ENCODE data around the gene FAM177A1.
"Not testable (repeated sequence)": the region's sequence is repeated elsewhere in the genome, so short reads cannot be mapped to it uniquely, and the experiment has no call there.

Gene FAM177A1

GRCh38 chr14:35038312-35038711 is 7.8 kb upstream of the FAM177A1 start:
- H3K36me3 ChIP-seq (ENCODE audit: control insufficient read depth, insufficient read depth, low read length); H3K27me3 ChIP-seq (ENCODE audit: control insufficient read depth, insufficient read depth, low read length); H3K9ac ChIP-seq (ENCODE audit: low read length); H3K4me1 ChIP-seq (ENCODE audit: control insufficient read depth, insufficient read depth, low read length); H3K4me3 ChIP-seq (ENCODE audit: low read depth, low read length); H3K27ac ChIP-seq (ENCODE audit: low read depth, low read length): not testable (repeated sequence)
- H3K9me3 ChIP-seq (ENCODE audit: control insufficient read depth, insufficient read depth, low read depth, low read length) = peaks cover 22% of the 10 kb centered on the region

GRCh38 chr14:35042632-35043031 is 3.4 kb upstream of the FAM177A1 start:
- no peak overlapping the region for H3K27ac ChIP-seq (ENCODE audit: low read depth, low read length)
- H3K36me3 ChIP-seq (ENCODE audit: control insufficient read depth, insufficient read depth, low read length) = no peaks in the 10 kb centered on the region
- no peaks in the 10 kb centered on the region for H3K4me1 ChIP-seq (ENCODE audit: control insufficient read depth, insufficient read depth, low read length)
- H3K9ac ChIP-seq (ENCODE audit: low read length) = no peak overlapping the region
- no peaks in the 10 kb centered on the region for H3K27me3 ChIP-seq (ENCODE audit: control insufficient read depth, insufficient read depth, low read length)
- no peaks in the 10 kb centered on the region for H3K9me3 ChIP-seq (ENCODE audit: control insufficient read depth, insufficient read depth, low read depth, low read length)
- no peak overlapping the region for H3K4me3 ChIP-seq (ENCODE audit: low read depth, low read length)

DNA sequence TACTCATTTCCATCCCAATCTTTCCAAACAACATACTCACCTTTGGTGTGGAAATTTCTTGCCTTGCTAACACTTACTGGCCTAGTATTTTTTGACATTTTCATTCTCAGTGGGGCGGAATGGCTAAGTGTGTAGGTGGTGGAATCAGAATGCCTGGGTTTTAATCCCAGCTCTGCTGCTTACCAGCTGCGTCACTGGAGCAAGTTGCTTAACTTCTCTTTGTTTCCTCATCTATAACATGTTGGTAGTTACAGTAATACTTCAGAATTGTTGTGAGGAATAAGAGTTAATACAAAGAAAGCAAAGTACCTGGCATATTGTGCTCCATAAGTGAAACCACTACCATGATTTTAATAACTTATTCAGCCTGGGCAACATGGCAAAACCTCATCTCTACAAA is 3.0 kb upstream of the FAM177A1 start:
- Histone ChIP-seq H3K9me3 (ENCODE audit: control insufficient read depth, insufficient read depth, low read depth, low read length) (no peaks in the 10 kb centered on the region), H3K4me1 (ENCODE audit: control insufficient read depth, insufficient read depth, low read length) (no peaks in the 10 kb centered on the region), H3K36me3 (ENCODE audit: control insufficient read depth, insufficient read depth, low read length) (no peaks in the 10 kb centered on the region), H3K9ac (ENCODE audit: low read length) (no peak overlapping the region), H3K27ac (ENCODE audit: low read depth, low read length) (no peak overlapping the region), H3K4me3 (ENCODE audit: low read depth, low read length) (no peak overlapping the region), H3K27me3 (ENCODE audit: control insufficient read depth, insufficient read depth, low read length) (no peaks in the 10 kb centered on the region)

GRCh38 chr14:35044939-35045797 is 904 bp upstream of the FAM177A1 start:
- H3K27me3 ChIP-seq (ENCODE audit: control insufficient read depth, insufficient read depth, low read length) = no peaks in the 10 kb centered on the region
- peak overlapping the region; percentile 73 for H3K9ac ChIP-seq (ENCODE audit: low read length)
- 0 out of 2 replicates have a peak overlapping the region, but pooled peaks have one; percentile 22 for H3K27ac ChIP-seq (ENCODE audit: low read depth, low read length)
- H3K36me3 ChIP-seq (ENCODE audit: control insufficient read depth, insufficient read depth, low read length) = peaks cover 4% of the 10 kb centered on the region
- peak overlapping the region; percentile 83 for H3K4me3 ChIP-seq (ENCODE audit: low read depth, low read length)
- H3K9me3 ChIP-seq (ENCODE audit: control insufficient read depth, insufficient read depth, low read depth, low read length) = no peaks in the 10 kb centered on the region
- no peaks in the 10 kb centered on the region for H3K4me1 ChIP-seq (ENCODE audit: control insufficient read depth, insufficient read depth, low read length)

DNA sequence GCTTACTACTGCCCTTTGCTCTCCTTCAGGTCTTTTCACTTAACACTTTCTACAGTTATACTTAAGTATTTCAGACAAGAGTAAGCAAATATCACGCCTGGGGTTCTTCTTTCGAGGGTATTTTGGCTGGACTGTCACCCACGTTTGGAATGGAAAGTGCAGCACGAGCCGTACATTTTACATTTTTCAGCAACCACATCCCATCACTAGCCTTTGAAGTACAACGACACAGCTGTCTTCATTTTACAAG is 349 bp upstream of the FAM177A1 start:
- H3K27ac ChIP-seq (ENCODE audit: low read depth, low read length) = 0 out of 2 replicates have a peak overlapping the region, but pooled peaks have one; percentile 22
- H3K9me3 ChIP-seq (ENCODE audit: control insufficient read depth, insufficient read depth, low read depth, low read length) = no peaks in the 10 kb centered on the region
- H3K9ac ChIP-seq (ENCODE audit: low read length) = peak overlapping the region; percentile 73
- H3K4me3 ChIP-seq (ENCODE audit: low read depth, low read length) = peak overlapping the region; percentile 83
- no peaks in the 10 kb centered on the region for H3K4me1 ChIP-seq (ENCODE audit: control insufficient read depth, insufficient read depth, low read length)
- peaks cover 6% of the 10 kb centered on the region for H3K36me3 ChIP-seq (ENCODE audit: control insufficient read depth, insufficient read depth, low read length)
- H3K27me3 ChIP-seq (ENCODE audit: control insufficient read depth, insufficient read depth, low read length) = no peaks in the 10 kb centered on the region

- Histone ChIP-seq H3K4me3 (ENCODE audit: low read depth, low read length) (peak overlapping the region; percentile 83), H3K4me1 (ENCODE audit: control insufficient read depth, insufficient read depth, low read length) (no peaks in the 10 kb centered on the region), H3K9me3 (ENCODE audit: control insufficient read depth, insufficient read depth, low read depth, low read length) (no peaks in the 10 kb centered on the region), H3K27ac (ENCODE audit: low read depth, low read length) (peak overlapping the region; percentile 22; the same call in 1 of the 2 replicates), H3K36me3 (ENCODE audit: control insufficient read depth, insufficient read depth, low read length) (peaks cover 7% of the 10 kb centered on the region), H3K9ac (ENCODE audit: low read length) (peak overlapping the region; percentile 78), H3K27me3 (ENCODE audit: control insufficient read depth, insufficient read depth, low read length) (no peaks in the 10 kb centered on the region)
These were observed 872 bp downstream of the FAM177A1 start for GRCh38 chr14:35046751-35047536.

DNA sequence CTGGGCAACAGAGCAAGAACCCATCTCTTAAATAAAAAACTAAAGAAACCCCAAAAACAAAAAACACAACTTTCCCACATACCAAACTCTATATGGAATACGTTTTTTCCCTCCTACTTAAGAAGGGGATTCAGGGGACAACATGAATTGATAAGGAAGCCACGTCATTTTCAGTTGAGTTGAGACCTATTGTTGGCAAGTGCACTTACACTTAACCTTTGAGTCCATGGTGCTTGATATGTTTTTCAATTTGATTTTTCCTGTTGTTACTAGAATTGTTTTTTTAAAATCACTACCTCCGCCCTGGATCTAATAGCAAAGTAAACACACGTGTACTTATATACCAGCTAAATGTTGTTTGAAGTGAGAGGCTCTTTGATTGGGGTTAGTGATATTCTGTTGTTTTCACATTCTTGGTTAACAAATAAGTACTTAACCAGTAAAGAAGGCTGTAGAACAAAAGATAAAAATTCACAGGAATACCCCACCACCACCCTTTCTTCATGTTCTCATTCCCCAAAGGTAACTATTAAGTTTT is 2.0 kb downstream of the FAM177A1 start:
- peaks cover 8% of the 10 kb centered on the region for H3K36me3 ChIP-seq (ENCODE audit: control insufficient read depth, insufficient read depth, low read length)
- no peak overlapping the region for H3K9ac ChIP-seq (ENCODE audit: low read length)
- H3K27me3 ChIP-seq (ENCODE audit: control insufficient read depth, insufficient read depth, low read length) = no peaks in the 10 kb centered on the region
- no peaks in the 10 kb centered on the region for H3K9me3 ChIP-seq (ENCODE audit: control insufficient read depth, insufficient read depth, low read depth, low read length)
- H3K4me1 ChIP-seq (ENCODE audit: control insufficient read depth, insufficient read depth, low read length) = no peaks in the 10 kb centered on the region
- H3K27ac ChIP-seq (ENCODE audit: low read depth, low read length) = no peak overlapping the region
- no peak overlapping the region for H3K4me3 ChIP-seq (ENCODE audit: low read depth, low read length)

GRCh38 chr14:35050652-35051051 is 4.6 kb downstream of the FAM177A1 start:
- Histone ChIP-seq H3K9me3 (ENCODE audit: control insufficient read depth, insufficient read depth, low read depth, low read length) (no peaks in the 10 kb centered on the region), H3K27ac (ENCODE audit: low read depth, low read length) (no peak overlapping the region), H3K9ac (ENCODE audit: low read length) (no peak overlapping the region), H3K4me1 (ENCODE audit: control insufficient read depth, insufficient read depth, low read length) (no peaks in the 10 kb centered on the region), H3K27me3 (ENCODE audit: control insufficient read depth, insufficient read depth, low read length) (no peaks in the 10 kb centered on the region), H3K4me3 (ENCODE audit: low read depth, low read length) (no peak overlapping the region), H3K36me3 (ENCODE audit: control insufficient read depth, insufficient read depth, low read length) (peaks cover 12% of the 10 kb centered on the region)

DNA sequence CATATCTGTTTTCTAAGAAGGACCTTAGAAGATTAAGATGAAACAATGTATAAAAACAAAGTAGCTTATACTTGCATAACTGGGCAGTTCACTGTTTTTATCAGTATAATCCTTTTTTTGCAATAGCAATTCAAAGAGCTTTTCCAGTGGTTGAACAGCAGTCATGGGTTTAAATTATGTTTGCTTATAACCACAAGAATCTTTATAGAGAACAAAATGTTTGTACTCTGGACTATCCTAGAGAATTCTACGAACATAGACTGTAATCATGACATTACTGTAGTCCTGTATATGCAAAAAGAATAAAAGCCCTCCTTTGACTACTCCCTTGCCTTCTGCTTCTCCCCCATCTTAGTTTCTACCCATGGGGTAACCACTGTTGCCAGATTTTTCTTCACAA is 5.7 kb downstream of the FAM177A1 start:
- Histone ChIP-seq H3K27ac (ENCODE audit: low read depth, low read length) (no peak overlapping the region), H3K9me3 (ENCODE audit: control insufficient read depth, insufficient read depth, low read depth, low read length) (no peaks in the 10 kb centered on the region), H3K4me3 (ENCODE audit: low read depth, low read length) (no peak overlapping the region)

GRCh38 chr14:35052637-35053036 is 6.6 kb downstream of the FAM177A1 start:
- H3K4me3 ChIP-seq (ENCODE audit: low read depth, low read length) = no peak overlapping the region
- H3K9ac ChIP-seq (ENCODE audit: low read length) = no peak overlapping the region
- no peak overlapping the region for H3K27ac ChIP-seq (ENCODE audit: low read depth, low read length)
- peaks cover 15% of the 10 kb centered on the region for H3K36me3 ChIP-seq (ENCODE audit: control insufficient read depth, insufficient read depth, low read length)
- no peaks in the 10 kb centered on the region for H3K4me1 ChIP-seq (ENCODE audit: control insufficient read depth, insufficient read depth, low read length)
- no peaks in the 10 kb centered on the region for H3K27me3 ChIP-seq (ENCODE audit: control insufficient read depth, insufficient read depth, low read length)
- H3K9me3 ChIP-seq (ENCODE audit: control insufficient read depth, insufficient read depth, low read depth, low read length) = no peaks in the 10 kb centered on the region

More for the DNA sequence above, 5.7 kb downstream of the FAM177A1 start:
- H3K27me3 ChIP-seq (ENCODE audit: control insufficient read depth, insufficient read depth, low read length) = no peaks in the 10 kb centered on the region
- H3K36me3 ChIP-seq (ENCODE audit: control insufficient read depth, insufficient read depth, low read length) = peaks cover 15% of the 10 kb centered on the region
- no peaks in the 10 kb centered on the region for H3K4me1 ChIP-seq (ENCODE audit: control insufficient read depth, insufficient read depth, low read length)
- H3K9ac ChIP-seq (ENCODE audit: low read length) = no peak overlapping the region

All from HUES6 (cell line).